ENCODE data around the gene ANO6.

GRCh38 chr12:45389426-45389825, 173.5 kb downstream of the ANO6 start:
- TF ChIP-seq EP300 (IDR thresholded peaks at IDR 0.05): no peak
- TF ChIP-seq CTCF (IDR thresholded peaks at IDR 0.05): no peak
- TF ChIP-seq POLR2AphosphoS5 (IDR thresholded peaks at IDR 0.05): no peak
